GM19397 (cell line): ENCODE measurements around the gene CCDC24.

Source experiments
- ATAC-seq: cut with Tn5 transposase; IDR thresholded peaks from one replicate; pipeline ENCODE4 v1.9.1; 2021; ENCODE audit warnings: mild to moderate bottlenecking, moderate library complexity; ENCODE audit not compliant: unreplicated experiment

Gene CCDC24

GRCh38 chr1:43979528-43980254 is 11.7 kb upstream of the CCDC24 start:
- no peak for ATAC-seq

- no peak for ATAC-seq
Measured at GRCh38 chr1:43980255-43981134, 10.9 kb upstream of the CCDC24 start.

- ATAC-seq = no peak
Measured at GRCh38 chr1:43981135-43981491, 10.3 kb upstream of the CCDC24 start.

GRCh38 chr1:43981636-43982035 is 9.8 kb upstream of the CCDC24 start:
- ATAC-seq = no peak

- ATAC-seq = no peak
Measured at GRCh38 chr1:43982241-43982640, 9.2 kb upstream of the CCDC24 start.

- ATAC-seq = no peak
Measured at GRCh38 chr1:43982808-43983207, 8.6 kb upstream of the CCDC24 start.

- ATAC-seq = no peak
Measured at GRCh38 chr1:43983253-43983899, 8.0 kb upstream of the CCDC24 start.

GRCh38 chr1:43984855-43985254 is 6.5 kb upstream of the CCDC24 start:
- ATAC-seq = no peak

GRCh38 chr1:43985984-43986595 is 5.3 kb upstream of the CCDC24 start:
- ATAC-seq = no peak

- no peak for ATAC-seq
Measured at GRCh38 chr1:43986712-43987111, 4.7 kb upstream of the CCDC24 start.

GRCh38 chr1:43987159-43987902 is 4.1 kb upstream of the CCDC24 start:
- ATAC-seq = no peak

GRCh38 chr1:43990271-43991199 is 864 bp upstream of the CCDC24 start:
- no peak for ATAC-seq

- ATAC-seq = peak; percentile 6
Measured at GRCh38 chr1:43991200-43991475, 261 bp upstream of the CCDC24 start.

GRCh38 chr1:43992232-43992995 is 1.0 kb downstream of the CCDC24 start:
- no peak for ATAC-seq

GRCh38 chr1:43993206-43993914 is 2.0 kb downstream of the CCDC24 start:
- ATAC-seq = no peak

- ATAC-seq = no peak
Measured at GRCh38 chr1:43994071-43994470, 2.7 kb downstream of the CCDC24 start.

- ATAC-seq = no peak
Measured at GRCh38 chr1:43994794-43995790, 3.7 kb downstream of the CCDC24 start.
